ENCODE data around the gene WSB2.

WSB2 gene

DNA sequence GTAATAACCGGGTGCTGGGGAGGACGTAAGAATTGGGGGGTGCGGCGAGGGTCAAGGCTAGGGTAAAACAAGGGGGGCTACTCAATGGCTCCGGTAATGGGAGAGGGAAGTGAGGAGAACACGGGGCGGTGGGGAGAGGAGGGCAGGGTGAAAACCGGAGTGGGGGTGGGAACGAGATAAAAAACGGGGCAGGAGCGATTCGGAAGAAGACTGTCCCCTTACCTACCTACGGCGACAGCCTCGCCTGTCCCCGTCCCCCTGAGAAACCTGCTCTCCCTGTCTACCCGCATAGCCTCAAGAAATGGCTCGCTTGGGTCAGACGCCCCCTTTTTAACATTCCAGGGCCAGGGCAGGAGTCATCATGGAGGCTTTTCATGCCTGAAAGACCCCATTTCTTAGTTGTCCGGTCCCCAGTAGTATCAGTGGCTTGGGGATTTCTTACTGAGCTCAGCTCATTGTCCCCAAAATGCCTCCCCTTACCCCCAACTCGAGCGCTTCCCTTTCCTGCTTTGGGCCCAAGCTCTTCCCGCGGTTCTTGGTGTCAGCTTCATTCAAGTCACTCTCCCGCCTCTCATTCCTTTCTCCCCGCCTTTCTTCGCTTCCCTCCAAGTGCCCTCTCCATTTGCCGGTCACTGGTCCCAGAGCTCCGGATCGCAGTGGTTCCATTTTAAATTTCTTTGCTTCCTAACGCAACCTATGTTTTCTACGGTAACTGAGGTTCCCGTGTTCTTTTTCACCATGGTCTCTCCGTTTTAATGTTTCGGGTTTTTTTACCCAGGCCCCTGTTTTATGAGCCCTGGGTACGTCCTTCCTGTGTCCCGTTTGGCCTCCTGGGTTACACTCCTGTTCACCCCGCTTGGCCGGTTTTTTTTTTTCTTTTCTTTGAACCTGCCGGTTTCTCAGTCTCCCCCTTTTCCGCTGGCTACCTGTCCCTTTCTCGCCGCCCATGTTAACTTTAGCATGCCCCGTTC, 1.2 kb upstream of the WSB2 start:
- no peak for DNase-seq (ENCODE audit: low read depth in 2 of 2)

DNA sequence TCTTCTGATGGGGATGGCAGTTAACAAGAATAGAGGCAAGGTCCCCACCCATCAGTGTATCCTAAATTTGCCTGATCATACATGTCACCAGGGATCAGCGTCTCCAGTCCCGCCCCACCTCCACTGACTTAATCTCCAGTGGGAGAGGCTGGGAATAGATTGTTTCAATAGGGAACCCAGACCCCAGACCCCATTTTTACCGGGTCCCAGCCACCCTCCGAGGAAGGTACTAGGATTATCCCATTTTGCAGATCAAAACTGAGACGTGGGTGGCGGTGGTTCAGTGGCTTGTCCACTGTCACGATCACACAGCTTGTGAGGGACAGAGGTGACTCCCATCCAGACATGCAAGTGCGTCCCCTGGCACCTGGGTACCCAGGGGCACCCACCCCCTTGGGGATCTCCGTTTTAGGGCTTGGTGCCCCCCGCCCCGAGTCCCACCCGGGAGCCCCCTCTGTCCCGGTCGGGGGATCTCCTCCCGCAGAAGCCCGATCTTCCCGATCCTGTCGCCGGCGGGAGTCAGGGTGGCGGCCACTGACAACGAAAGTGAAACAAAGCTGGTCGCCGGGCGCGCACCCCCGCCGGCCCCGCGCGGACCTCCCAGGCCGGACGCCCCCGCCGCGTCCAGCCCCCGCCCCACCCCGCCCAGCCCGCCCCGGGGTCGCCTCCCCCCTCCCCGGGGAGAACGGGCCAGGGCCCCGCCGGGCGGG, 523 bp downstream of the WSB2 start:
- DNase-seq (ENCODE audit: low read depth in 2 of 2) = no peak

- DNase-seq (ENCODE audit: low read depth in 2 of 2) = no peak
Measured at GRCh38 chr12:118059341-118060191, 1.4 kb downstream of the WSB2 start.

DNA sequence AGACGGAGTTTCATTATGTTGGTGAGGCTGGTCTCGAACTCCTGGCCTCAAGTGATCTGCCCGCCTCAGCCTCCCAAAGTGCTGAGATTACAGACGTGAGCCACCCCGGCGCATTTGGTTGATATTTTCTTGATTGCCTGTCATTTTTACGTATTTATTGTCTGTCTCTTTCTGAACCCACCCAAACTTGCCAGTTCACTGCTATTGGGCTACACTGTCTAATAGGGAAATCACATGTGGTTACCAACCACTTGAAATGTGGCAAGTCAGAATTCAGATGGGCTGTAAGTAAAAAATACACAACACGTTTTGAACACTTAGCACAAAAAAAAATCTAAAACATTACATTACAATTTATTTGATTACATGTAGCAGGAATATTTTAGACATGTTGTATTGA, 2.1 kb downstream of the WSB2 start:
- no peak for DNase-seq (ENCODE audit: low read depth in 2 of 2)

DNA sequence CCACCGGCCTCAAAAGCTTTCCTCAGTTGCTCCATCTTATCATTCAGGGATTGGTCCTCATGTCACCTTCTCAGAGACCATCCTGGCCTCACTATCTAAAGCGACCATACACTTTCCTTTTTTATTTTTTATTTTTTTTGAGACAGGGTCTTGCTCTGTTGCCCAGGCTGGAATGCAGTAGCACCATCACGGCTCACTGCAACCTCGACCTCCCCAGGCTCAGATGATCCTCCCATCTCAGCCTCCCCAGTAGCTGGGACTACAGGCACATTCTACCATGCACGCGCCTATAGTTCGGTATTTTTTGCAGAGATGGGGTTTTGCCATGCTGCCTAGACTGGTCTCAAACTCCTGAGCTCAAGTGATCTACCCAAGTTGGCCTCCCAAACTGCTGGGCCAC, 2.8 kb downstream of the WSB2 start:
- DNase-seq (ENCODE audit: low read depth in 2 of 2) = no peak

- DNase-seq (ENCODE audit: low read depth in 2 of 2) = no peak
Measured at GRCh38 chr12:118055865-118056773, 4.9 kb downstream of the WSB2 start.

DNA sequence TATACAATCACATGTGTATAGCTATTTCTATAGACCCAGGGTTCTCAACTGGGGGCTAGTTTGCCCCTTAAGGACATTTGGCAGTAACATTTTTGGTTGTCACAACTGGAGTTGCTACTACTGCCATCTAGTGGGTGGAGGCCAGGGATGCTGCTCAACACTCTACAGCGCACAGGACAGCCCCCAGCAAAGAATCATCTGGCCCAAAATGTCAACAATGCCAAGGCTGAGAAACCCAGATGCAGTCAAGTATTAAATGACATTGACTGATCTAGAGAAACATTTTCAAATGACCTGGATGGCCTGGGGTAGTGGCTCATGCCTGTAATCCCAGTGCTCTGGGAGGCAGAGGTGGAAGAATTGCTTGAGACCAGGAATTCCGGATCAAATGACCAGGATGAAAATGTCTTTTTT, 5.8 kb downstream of the WSB2 start:
- peak; percentile 64 to 69 for DNase-seq (ENCODE audit: low read depth in 2 of 2)

DNA sequence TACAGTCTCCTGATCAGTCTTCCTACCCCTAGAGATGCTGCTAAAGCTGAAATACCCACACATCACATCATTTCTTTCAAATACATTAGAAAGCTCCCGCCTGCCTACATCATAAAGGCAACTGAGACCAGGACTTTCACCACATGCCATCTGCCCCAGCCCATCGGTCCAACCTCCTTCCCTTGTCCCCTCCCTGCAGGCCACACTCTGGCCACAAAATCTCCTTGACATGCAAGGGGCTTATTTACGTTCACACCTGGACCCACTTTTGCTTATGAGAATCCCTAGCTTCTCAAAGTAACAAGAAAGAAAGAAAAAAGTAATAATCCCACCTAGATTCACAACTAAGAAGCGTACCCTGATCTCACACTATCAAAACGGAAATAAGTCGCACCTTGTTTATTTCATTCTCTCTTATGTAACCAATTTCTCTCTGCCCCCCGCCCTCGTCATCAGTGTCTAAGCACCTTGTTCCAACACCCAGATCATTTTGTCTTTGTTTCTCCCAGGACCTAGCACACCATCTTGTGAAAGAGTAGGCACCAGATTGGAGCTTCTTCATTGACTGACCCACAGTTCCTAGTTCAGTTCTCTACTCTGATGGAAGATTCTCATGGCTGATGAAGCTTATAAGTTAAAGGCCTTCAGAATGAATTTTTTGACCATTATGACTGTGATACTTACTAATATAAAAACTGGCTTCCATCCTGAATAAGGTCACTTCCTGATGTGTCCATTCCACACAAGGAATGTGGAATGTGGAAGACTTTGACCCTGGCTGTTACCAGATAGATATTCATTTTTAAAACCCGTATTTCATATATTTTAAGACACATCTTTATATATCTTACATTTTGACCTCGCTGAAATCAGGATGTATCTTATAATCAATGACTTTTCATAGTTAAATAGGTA, 7.7 kb downstream of the WSB2 start:
- no peak for DNase-seq (ENCODE audit: low read depth in 2 of 2)

GRCh38 chr12:118052324-118053070, 8.5 kb downstream of the WSB2 start:
- DNase-seq (ENCODE audit: low read depth in 2 of 2) = peak in 1 of 2 donors; percentile 48

GRCh38 chr12:118050972-118051910, 9.7 kb downstream of the WSB2 start:
- peak in 1 of 2 donors; percentile 34 for DNase-seq (ENCODE audit: low read depth in 2 of 2)

- DNase-seq (ENCODE audit: low read depth in 2 of 2) = no peak
Measured at GRCh38 chr12:118046430-118046829, 14.5 kb downstream of the WSB2 start.

- no peak for DNase-seq (ENCODE audit: low read depth in 2 of 2)
Measured at GRCh38 chr12:118044577-118044976, 16.4 kb downstream of the WSB2 start.

- DNase-seq (ENCODE audit: low read depth in 2 of 2) = no peak
Measured at GRCh38 chr12:118044075-118044474, 16.9 kb downstream of the WSB2 start.

DNA sequence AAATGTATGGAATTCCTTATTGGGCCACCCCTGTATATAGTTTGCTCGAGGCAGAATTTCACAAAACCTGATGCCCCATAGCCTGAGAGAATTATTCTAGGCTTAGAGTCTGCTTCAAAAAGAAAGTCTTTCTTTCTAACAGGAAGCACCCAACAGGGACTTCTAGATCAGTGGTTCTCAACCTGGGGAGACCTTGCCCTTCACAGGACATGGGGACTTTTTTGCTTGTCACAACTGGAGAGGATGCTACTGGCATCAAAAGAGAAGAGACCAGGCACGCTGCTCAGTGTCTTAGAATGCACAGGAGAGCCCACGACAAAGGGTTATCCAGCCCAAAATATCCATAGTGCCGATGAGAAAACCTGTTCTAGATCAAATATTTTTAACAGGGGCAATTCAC, 18.9 kb downstream of the WSB2 start:
- no peak for DNase-seq (ENCODE audit: low read depth in 2 of 2)

DNA sequence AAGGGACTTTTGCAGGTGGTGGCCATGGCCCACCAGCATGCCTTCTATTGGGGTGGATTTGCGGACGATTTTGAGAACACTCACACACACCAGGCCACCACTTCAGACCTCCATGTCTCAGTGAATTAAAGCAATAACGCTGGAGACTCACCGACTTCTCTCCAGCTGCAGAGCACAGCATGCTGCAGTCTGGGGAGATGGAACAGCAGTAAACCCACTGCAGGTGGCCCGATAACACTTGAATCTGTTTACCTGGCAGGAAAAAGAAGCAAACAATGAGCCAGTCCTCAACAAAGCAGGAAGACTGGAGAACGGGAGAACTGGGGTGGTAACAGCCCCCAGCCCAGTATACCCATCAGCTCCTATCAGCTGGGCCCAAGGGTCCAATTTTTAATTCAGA, 22.8 kb downstream of the WSB2 start:
- DNase-seq (ENCODE audit: low read depth in 2 of 2) = no peak

GRCh38 chr12:118036672-118037411, 24.1 kb downstream of the WSB2 start:
- DNase-seq (ENCODE audit: low read depth in 2 of 2) = no peak
